Stomach (tissue), 4 donors: ENCODE measurements around the gene FAM120C.

ENCODE experiments used
- CTCF ChIP-seq, 7 experiments: fragments of 450-650 bp in 4 of 7; fragments of 200-600 bp in 3 of 7; sonication (generic) in 3 of 7; IDR thresholded peaks; one replicate each; pipeline ENCODE4 v1.5.1; 2016 to 2019; ENCODE audit warnings: antibody characterized with exemption in 7 of 7, control low read depth in 2 of 7, mild to moderate bottlenecking in 1 of 7
- EP300 ChIP-seq: sonication (generic); formaldehyde crosslinking; IDR thresholded peaks from one replicate; pipeline ENCODE4 v1.6.1; 2017; ENCODE audit warnings: antibody characterized with exemption
- POLR2A ChIP-seq, 4 donors: fragments of 450-650 bp; IDR thresholded peaks; one replicate each; pipeline ENCODE4 v1.6.1; 2016; ENCODE audit warnings: antibody characterized with exemption in 4 of 4, control low read depth in 2 of 4, mild to moderate bottlenecking in 1 of 4, moderate library complexity in 1 of 4
- POLR2AphosphoS5 ChIP-seq, 3 donors: sonication (generic); formaldehyde crosslinking; IDR thresholded peaks; one replicate each; pipeline ENCODE4 v1.6.1; 2016; ENCODE audit warnings: antibody characterized with exemption in 3 of 3

- TF ChIP-seq POLR2A (IDR thresholded peaks at IDR 0.05) (no peak), POLR2AphosphoS5 (IDR thresholded peaks at IDR 0.05) (no peak), CTCF (IDR thresholded peaks at IDR 0.05) (no peak), EP300 (no peak)
Measured at GRCh38 chrX:54194982-54195588, 12.0 kb upstream of the FAM120C start.
